BLaER1 (cell line): ENCODE data around the gene CYP27A1.

Experiments
- H3K27ac ChIP-seq: shearing (Covaris generic); formaldehyde crosslinking; 2 replicates; pipeline ENCODE4 v1.8.1; 2022
- H3K27me3 ChIP-seq: shearing (Covaris generic); formaldehyde crosslinking; 2 replicates; pipeline ENCODE4 v1.8.1; 2022
- H3K36me3 ChIP-seq: shearing (Covaris generic); formaldehyde crosslinking; 2 replicates; pipeline ENCODE4 v1.8.1; 2022
- H3K4me1 ChIP-seq: shearing (Covaris generic); formaldehyde crosslinking; 2 replicates; pipeline ENCODE4 v1.8.1; 2022
- H3K4me2 ChIP-seq: shearing (Covaris generic); formaldehyde crosslinking; 2 replicates; pipeline ENCODE4 v1.8.1; 2022
- H3K4me3 ChIP-seq: shearing (Covaris generic); formaldehyde crosslinking; 2 replicates; pipeline ENCODE4 v1.8.1; 2022
- H3K9ac ChIP-seq: shearing (Covaris generic); formaldehyde crosslinking; 2 replicates; pipeline ENCODE4 v1.8.1; 2022
- H3K9me3 ChIP-seq: shearing (Covaris generic); formaldehyde crosslinking; 2 replicates; pipeline ENCODE4 v1.8.1; 2022
- H4K20me1 ChIP-seq: shearing (Covaris generic); formaldehyde crosslinking; 2 replicates; pipeline ENCODE4 v1.8.1; 2022
- Cebpa-rat ChIP-seq: shearing (Covaris generic); IDR thresholded peaks from 2 replicates; pipeline ENCODE4 v1.8.1; 2022

CYP27A1 gene

GRCh38 chr2:218815244-218815637 lies 33.3 kb downstream of the CYP27A1 start:
- no peak for TF ChIP-seq Cebpa-rat
- no peaks in the 10 kb centered on the region for H3K27me3 ChIP-seq
- no peak overlapping the region for H3K4me3 ChIP-seq
- H3K9ac ChIP-seq: no peak overlapping the region
- no peaks in the 10 kb centered on the region; the same call in 1 of the 2 replicates for H4K20me1 ChIP-seq
- no peak overlapping the region for H3K27ac ChIP-seq
- no peaks in the 10 kb centered on the region for H3K9me3 ChIP-seq
- H3K4me2 ChIP-seq: no peak overlapping the region
- H3K36me3 ChIP-seq: no peaks in the 10 kb centered on the region
- H3K4me1 ChIP-seq: no peaks in the 10 kb centered on the region

DNA sequence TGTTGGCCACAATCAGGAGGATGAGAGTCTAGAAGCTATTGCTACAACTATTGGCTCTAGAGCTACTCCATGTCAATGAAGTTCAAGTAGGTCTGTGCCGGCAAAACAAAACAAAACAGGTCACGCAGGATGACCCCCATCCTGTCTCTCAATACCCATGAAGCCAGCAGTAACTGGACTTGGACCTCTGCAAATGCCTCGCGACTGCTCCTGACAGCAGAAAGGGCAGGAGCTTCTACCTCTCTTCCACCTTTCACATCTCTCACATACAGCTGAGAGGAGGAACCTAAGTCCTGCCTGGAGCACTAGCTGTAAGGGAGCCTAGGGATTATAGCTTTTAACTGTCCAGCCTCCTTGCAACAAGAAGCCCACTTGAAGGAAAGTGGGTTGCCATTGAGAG lies 33.7 kb downstream of the CYP27A1 start:
- Histone ChIP-seq H3K27me3 (no peaks in the 10 kb centered on the region), H3K27ac (no peak overlapping the region), H3K4me1 (no peaks in the 10 kb centered on the region), H3K36me3 (no peaks in the 10 kb centered on the region), H4K20me1 (no peaks in the 10 kb centered on the region; the same call in 1 of the 2 replicates), H3K9me3 (no peaks in the 10 kb centered on the region), H3K9ac (no peak overlapping the region), H3K4me3 (no peak overlapping the region), H3K4me2 (no peak overlapping the region)
- no peak for TF ChIP-seq Cebpa-rat

DNA sequence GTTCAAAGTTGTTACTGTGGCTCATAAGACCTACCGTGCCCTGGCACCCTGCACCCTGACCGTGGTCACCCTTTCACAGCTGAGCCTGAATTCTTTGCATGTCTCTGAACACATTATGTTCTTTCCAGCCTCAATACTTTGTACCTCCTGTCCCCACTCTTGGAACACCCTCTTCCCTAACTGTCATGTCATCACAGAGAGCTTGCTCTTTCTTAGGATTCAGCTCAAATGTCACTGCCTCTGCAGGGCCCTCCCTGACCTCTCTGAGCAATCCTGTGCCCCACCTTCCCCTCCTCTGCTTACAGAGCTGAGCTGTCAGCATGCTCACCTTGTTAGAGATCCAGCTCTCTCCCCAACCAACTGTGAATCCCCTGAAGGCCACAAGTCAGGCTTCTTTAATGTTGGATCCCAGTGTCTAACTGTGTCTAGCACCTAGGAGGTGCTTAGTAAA lies 34.6 kb downstream of the CYP27A1 start:
- no peak overlapping the region for H3K4me3 ChIP-seq
- no peak overlapping the region for H3K4me2 ChIP-seq
- TF ChIP-seq Cebpa-rat: no peak
- H3K4me1 ChIP-seq: no peaks in the 10 kb centered on the region
- no peaks in the 10 kb centered on the region for H3K9me3 ChIP-seq
- no peak overlapping the region for H3K27ac ChIP-seq
- no peak overlapping the region for H3K9ac ChIP-seq
- no peaks in the 10 kb centered on the region for H3K27me3 ChIP-seq
- no peaks in the 10 kb centered on the region for H3K36me3 ChIP-seq
- no peaks in the 10 kb centered on the region; the same call in 1 of the 2 replicates for H4K20me1 ChIP-seq

- Histone ChIP-seq H3K9ac (no peak overlapping the region), H3K4me3 (no peak overlapping the region), H3K27ac (no peak overlapping the region), H3K9me3 (no peaks in the 10 kb centered on the region), H3K4me2 (no peak overlapping the region), H4K20me1 (no peaks in the 10 kb centered on the region), H3K4me1 (no peaks in the 10 kb centered on the region), H3K36me3 (no peaks in the 10 kb centered on the region), H3K27me3 (no peaks in the 10 kb centered on the region)
- TF ChIP-seq Cebpa-rat: no peak
These were observed 37.1 kb downstream of the CYP27A1 start for GRCh38 chr2:218819093-218819492.

GRCh38 chr2:218820746-218821369 lies 38.9 kb downstream of the CYP27A1 start:
- Histone ChIP-seq H3K9ac (no peak overlapping the region), H3K9me3 (no peaks in the 10 kb centered on the region), H4K20me1 (no peaks in the 10 kb centered on the region), H3K4me3 (no peak overlapping the region), H3K4me2 (no peak overlapping the region), H3K27ac (no peak overlapping the region), H3K27me3 (no peaks in the 10 kb centered on the region), H3K36me3 (no peaks in the 10 kb centered on the region), H3K4me1 (no peaks in the 10 kb centered on the region)
- no peak for TF ChIP-seq Cebpa-rat

DNA sequence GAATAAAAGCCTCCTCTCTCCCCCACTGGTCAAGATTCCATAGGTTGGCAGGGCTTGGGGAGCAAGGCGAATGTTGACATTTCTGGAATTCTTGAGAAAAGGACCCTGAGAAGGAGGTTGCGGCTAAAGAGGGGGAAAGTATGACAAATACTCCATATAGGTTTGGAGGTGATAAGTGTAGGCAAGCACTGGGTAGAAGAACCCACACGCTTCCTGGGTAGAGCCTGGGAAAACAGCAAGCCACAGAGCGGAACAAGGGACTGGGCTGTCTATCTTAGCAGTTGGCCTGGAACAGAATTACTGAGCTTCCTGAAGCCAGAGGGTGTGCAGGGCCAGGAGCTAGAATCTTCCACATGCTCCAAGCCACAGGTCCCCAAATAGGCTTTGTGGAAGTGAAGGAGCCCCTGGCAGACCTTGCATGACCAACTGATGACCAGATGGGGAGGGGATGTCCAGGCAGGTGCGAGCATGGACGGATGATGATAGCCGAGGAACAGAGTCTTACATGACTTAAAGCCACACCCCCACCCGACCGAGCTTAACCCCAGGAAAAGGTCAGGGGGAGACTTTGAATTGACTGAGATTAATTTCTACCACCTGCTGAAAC lies 39.8 kb downstream of the CYP27A1 start:
- H3K36me3 ChIP-seq: no peaks in the 10 kb centered on the region
- H3K4me1 ChIP-seq: no peaks in the 10 kb centered on the region
- H3K27me3 ChIP-seq: no peaks in the 10 kb centered on the region
- no peak overlapping the region for H3K9ac ChIP-seq
- no peak overlapping the region for H3K4me2 ChIP-seq
- TF ChIP-seq Cebpa-rat: no peak
- no peaks in the 10 kb centered on the region for H4K20me1 ChIP-seq
- no peak overlapping the region for H3K27ac ChIP-seq
- H3K4me3 ChIP-seq: no peak overlapping the region
- H3K9me3 ChIP-seq: no peaks in the 10 kb centered on the region

DNA sequence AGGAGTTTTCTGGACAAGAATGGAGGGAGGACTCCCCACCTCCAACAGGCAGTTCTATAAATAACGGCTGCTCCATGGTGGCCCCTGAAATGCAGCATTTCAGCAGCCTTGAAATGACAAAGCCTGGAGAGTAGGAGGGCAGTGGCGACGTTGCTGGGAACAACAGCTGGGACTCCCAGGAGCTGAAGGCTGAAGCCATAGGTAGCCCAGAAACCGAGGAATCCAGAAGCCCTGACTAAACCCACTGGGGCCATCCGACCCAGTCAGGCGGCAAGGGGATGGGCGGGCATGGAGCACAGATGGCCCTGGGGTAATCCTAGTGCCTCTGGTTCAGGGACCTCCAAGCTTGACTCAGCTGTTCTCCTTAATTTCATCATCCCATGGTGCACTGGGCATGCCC lies 40.7 kb downstream of the CYP27A1 start:
- Histone ChIP-seq H3K4me3 (no peak overlapping the region), H3K9me3 (no peaks in the 10 kb centered on the region), H3K27me3 (no peaks in the 10 kb centered on the region), H3K9ac (no peak overlapping the region), H3K36me3 (no peaks in the 10 kb centered on the region), H3K27ac (no peak overlapping the region), H4K20me1 (no peaks in the 10 kb centered on the region), H3K4me1 (no peaks in the 10 kb centered on the region), H3K4me2 (no peak overlapping the region)
- TF ChIP-seq Cebpa-rat: no peak

- Histone ChIP-seq H3K27ac (no peak overlapping the region), H3K4me1 (no peaks in the 10 kb centered on the region), H4K20me1 (no peaks in the 10 kb centered on the region), H3K4me3 (no peak overlapping the region), H3K4me2 (no peak overlapping the region), H3K9me3 (no peaks in the 10 kb centered on the region), H3K27me3 (no peaks in the 10 kb centered on the region), H3K36me3 (no peaks in the 10 kb centered on the region), H3K9ac (no peak overlapping the region)
- no peak for TF ChIP-seq Cebpa-rat
These were observed 41.4 kb downstream of the CYP27A1 start for GRCh38 chr2:218823196-218823855.

DNA sequence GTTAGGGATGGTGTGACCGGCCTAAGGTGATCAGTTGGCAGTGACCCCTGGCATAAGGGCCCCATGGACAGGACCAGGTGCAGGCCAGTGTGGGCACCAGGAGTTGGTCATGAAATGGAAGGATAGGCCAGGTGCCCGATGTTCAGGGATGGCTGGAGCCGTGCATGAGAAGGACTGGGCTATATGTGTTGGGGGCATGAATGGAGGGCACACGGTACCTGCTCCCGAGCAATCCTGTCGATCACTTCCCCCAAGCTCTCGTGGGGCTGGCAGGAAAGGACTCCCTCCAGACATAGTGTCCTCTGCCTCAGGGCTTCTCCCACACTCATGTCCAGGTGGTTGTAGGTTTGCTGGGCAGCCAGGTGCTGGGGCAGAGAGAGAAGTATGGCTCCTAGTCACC lies 42.1 kb downstream of the CYP27A1 start:
- no peaks in the 10 kb centered on the region for H3K9me3 ChIP-seq
- no peaks in the 10 kb centered on the region for H3K4me1 ChIP-seq
- no peaks in the 10 kb centered on the region for H3K27me3 ChIP-seq
- no peak overlapping the region for H3K27ac ChIP-seq
- H3K36me3 ChIP-seq: no peaks in the 10 kb centered on the region
- H4K20me1 ChIP-seq: no peaks in the 10 kb centered on the region
- no peak overlapping the region for H3K4me2 ChIP-seq
- TF ChIP-seq Cebpa-rat: no peak
- H3K4me3 ChIP-seq: no peak overlapping the region
- H3K9ac ChIP-seq: no peak overlapping the region

GRCh38 chr2:218826791-218827190 lies 44.8 kb downstream of the CYP27A1 start:
- Histone ChIP-seq H3K9ac (no peak overlapping the region), H3K9me3 (no peaks in the 10 kb centered on the region), H3K4me3 (no peak overlapping the region), H3K27me3 (no peaks in the 10 kb centered on the region), H4K20me1 (no peaks in the 10 kb centered on the region), H3K27ac (no peak overlapping the region), H3K4me1 (no peaks in the 10 kb centered on the region), H3K4me2 (no peak overlapping the region), H3K36me3 (no peaks in the 10 kb centered on the region)
- TF ChIP-seq Cebpa-rat: no peak
